RPMI7951 (cell line): ENCODE measurements around the gene OR10X1. TPM values are rescaled to one million over a fixed set of nuclear protein-coding genes. Genes with fewer than 3 reads are reported as not detected.

ENCODE experiments used
- DNase-seq: peaks from one replicate; pipeline ENCODE4 v3.0.0-alpha.2; 2012; ENCODE audit warnings: low read depth
- total RNA-seq: library from RNA; depleted of rRNA; stranded (reverse); fragments of >200 nt; shearing (Covaris generic); gene quantifications from 2 replicates; pipeline ENCODE4 v1.2.3, GENCODE V29; 2014; rRNA removed

The OR10X1 gene, protein sequence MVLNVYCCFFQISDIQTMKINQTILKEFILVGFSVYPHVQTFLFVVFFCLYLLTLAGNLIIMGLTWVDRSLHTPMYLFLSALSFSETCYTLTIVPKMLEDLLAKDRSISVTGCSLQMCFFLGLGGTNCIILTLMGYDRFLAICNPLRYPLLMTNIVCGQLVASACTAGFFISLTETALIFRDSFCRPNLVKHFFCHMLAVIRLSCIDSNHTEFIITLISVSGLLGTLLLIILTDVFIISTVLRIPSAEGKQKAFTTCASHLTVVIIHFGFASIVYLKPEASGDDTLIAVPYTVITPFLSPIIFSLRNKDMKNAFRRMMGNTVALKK
- total RNA-seq: not detected in 2 replicates

DNA sequence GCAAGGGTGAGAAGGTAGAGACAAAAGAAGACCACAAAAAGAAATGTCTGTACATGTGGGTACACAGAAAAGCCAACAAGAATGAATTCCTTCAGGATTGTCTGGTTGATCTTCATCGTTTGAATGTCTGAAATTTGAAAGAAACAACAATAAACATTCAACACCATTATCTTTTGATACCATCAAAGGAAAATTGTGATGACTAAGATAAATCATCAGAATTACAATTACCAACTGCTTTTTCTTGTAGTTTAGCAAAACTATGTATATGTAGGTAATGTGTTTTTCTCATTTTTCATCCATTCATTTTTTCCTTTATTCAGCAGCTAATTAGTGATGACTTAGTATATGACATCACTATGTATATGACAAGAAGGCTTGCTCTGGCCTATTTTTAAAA lies at the start of gene OR10X1:
Gene OR10X1 (minus strand): TSS at position 167 of the 400 bp plus-strand sequence. CDS start 0 bp downstream, at position 167.
- DNase-seq: no peak

DNA sequence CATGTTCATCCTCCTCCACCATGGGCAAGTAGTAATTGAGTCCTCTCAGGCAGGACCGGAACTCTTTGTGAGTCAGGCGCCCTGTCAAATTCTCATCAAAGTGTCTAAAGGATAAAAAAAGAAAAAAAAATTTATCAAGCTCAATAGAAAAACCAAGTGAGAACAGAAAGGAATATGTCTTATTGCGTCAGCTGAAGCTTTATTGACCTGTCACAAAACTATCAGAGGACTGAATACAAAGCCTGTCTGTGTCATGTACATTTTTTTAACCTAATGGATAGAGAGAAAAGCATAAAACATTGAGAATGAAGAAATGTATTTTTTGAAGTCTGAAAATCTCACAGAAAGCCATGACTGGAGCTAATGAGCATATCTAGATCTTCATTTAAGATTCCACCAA lies 34.1 kb upstream of the OR10X1 start:
- no peak for DNase-seq

DNA sequence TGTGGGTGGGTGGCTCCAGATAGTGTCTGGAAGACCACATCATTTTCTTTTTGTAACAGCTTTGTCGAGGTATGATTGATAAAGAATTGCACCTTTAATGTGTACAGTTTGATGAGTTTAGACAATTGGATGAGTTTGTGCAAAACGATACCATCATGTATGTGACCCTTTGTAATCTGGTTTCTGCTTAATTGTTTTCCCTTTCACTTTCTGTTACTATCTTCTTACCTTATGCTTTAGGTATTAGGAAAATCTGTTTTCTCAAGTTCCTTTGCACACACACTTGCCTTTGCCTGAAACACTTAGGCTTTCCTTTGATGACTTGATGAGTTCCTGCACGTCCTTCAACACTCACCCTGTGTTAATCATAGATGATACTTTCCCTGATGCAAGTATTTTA lies 32.2 kb upstream of the OR10X1 start:
- no peak for DNase-seq

DNA sequence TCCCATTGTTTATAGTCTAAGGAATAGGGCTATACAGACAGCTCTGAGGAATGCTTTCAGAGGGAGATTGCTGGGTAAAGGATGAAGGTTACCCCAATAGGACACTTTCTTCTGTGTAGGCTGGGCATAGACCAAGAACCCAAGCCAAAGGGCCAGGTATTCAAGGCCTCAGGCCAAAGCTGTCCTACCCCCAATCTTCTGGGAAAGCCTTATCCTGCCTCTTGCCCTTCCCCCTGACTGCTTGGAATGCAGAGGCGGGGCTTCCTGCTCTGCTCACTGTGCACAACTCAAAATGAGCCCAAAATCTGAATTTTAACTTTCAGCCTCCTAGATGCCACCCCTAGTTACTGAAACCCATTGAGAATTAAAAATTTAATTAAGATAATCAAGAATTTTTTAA lies 27.6 kb upstream of the OR10X1 start:
- no peak for DNase-seq

DNA sequence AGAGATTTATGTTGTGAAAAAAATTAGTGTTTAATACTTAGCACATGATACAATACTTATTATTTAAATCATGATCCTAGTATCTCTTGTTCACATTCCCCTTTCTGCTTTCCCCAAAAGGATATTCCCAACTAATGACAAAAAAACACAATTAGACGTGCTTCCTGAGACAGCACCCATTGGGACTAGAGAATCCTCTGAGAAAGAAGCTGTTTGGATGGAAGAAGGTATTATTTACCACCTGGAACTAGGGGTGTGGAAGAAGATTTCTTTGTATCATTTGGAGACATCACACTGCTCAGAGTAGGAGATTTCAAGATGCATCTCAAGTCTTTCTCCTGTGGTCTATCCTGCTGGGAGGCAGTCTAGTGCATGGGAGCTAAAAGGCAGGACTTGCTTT lies 25.3 kb upstream of the OR10X1 start, which contains the start of gene OR10Z1:
Gene OR10Z1 (plus strand): TSS at position 301 of the 400 bp plus-strand sequence. CDS start 1,171 bp downstream, outside the sequence.
- DNase-seq: no peak

DNA sequence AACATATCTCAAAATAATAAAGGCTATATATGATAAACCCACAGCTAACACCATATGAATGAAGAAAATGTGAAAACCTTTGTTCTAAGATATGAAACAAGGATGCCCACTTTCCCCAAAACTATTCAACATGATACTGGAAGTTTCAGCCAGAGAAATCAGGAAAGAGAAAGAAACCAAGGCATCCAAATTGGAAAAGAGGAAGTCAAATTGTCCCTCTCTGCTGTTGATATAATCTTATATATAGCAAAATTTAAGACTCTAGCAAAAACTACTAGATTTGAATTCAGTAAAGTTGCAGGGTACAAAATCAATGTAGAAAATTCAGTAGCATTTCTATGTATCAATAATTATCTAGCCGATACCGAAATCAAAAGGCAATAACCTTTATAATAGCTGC lies 21.0 kb upstream of the OR10X1 start:
- DNase-seq: no peak

DNA sequence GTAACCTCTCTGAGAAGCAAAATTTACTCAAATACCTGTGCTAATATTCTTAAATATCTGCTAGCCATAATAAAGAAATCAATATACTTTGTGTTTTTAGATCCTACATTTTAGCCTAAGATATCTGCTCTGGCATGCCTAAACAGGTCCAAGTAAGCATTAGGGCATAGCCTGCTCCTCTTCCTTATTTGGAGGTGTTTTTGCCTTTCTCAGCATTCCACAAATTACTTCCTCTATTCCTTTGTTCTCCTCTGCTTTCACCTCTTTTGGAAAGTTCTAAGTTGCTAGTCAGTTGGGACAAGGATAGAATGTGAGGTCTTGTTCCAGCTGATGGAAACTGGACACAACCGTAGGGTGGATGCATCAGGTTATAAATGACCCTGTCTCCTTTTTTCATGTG lies 7.2 kb upstream of the OR10X1 start:
- DNase-seq: no peak

DNA sequence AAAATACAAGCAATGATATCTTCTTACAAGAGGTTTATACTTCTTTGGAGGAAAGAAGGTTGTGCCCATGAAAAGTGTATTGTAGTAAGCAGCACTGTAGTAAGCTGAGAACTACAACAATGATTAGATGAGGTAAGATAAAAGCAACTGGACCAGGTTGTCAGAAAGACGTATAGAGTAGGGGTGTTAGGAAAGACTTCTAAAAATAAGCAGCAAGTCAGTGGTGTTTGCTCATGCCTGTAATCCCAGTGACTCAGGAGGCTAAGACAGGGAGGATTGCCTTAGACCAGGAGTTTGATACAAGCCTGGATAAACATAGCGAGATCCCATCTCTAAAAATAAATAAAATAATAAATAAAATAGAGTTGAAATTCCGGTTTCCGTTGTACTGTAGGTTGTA lies 4.3 kb upstream of the OR10X1 start:
- no peak for DNase-seq

DNA sequence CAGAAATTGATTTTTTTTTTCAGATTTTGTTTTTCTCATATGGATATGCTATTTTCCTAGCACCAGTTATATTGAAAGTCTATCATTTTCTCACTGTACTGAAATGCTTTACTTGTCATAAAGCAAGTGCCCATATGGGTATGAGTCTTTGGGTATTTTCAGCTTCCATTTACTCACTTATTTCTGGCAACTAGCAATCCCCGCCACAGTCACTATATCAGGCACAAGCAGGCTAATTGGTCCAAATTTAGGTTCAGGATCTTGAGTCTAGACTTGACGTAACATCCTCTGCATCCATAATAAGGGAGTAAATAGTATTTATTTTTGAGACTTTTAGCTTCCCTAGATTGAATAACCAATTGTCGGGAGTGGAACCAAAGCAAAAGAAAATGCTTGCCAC lies 2.1 kb downstream of the OR10X1 start:
- DNase-seq: no peak

DNA sequence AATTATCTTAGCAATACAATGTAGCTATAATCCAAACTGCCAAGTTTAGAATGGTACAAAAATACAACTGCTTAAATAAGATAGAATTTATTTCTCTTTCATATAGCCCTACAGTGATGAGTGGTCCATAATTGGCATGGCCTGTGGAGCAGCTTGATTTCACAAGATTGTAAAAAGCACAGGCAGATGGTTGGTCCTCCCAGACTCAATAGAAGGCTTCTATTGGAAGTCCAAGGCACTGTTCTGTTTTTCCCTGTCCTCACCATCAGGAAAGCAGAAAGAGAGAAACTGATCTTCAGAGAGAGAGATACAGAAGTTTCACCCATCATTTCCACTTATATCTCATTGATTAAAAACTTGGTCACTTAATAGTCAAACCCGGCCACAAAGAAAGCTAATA lies 7.5 kb downstream of the OR10X1 start:
- DNase-seq: no peak

DNA sequence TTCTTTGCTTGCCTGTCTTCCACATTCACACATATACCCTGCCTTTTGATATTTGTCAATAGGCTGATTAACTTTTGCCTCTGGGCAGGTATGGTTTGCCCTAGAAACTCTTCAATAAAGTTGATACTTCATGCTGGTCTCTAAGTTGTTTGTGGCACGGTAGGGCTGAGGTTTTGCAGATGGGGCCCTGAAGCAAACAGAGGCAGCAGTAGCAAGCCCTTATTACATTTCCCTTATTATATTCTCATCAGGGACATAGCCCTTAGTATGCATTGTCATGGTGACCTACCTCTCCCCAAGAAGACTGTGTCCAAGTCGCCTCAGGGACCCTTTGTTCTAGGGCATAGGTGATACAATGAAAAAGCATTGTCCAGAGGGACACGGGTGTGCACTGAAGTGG lies 9.2 kb downstream of the OR10X1 start, which contains the start of gene OR6P1:
Gene OR6P1 (minus strand): TSS at position 101 of the 400 bp plus-strand sequence. CDS start 6,976 bp downstream, outside the sequence.
- no peak for DNase-seq

DNA sequence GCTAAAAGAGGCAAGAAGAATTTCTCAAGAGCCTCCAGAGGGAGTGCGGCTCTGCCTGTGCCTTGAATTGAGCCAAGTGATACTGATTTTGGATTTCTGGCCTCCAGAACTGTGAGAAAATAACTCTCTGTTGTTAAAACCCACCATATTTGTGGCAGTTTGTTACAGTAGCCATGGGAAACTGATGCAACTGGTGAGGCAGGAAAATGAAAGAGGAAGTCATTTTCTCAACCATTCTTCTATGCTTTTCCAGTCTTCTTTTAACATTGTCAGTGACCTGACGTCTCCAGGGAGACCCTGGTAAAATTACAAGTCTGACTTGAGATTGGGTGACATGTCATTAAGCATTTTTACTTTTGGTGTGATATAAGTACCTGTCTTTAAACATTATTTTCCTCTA lies 15.1 kb downstream of the OR10X1 start:
- no peak for DNase-seq

DNA sequence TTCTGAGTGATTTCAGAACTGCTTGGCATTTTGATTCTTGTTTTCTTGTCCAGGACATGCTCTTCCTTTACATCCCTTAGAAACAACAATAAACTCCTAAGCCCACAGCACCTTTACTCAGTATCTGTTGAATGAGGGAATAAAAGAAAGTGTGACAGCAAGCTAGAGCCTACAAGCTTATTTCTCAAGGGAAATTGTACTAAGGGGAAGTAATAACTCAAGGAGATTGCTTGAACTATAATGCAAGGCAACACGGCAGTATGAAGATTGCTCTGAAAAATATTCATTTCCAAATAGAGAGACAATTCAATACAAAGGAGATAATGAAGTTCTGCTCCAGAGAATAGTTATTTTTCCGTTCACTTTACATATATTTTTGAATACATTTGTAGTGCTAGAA lies 15.8 kb downstream of the OR10X1 start:
- DNase-seq: no peak

DNA sequence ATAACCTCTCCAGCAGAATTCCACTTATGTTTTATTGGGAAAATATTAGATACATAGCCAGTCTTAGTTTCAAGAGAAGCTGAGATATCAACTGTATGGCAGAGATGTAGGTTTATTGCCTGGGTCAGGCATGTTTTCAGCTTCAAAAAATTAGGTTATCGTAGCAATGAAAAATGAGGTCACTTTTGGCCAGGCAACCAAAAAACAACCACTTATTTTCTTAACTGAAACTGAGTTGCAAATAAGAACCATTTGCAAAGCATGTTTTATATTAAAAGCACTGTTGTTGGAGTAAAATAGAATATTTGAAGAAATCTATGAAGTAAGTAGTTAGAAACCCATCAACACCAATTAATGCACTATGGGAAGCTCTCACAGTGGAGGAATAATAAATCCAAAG lies 20.0 kb downstream of the OR10X1 start:
- DNase-seq: no peak

DNA sequence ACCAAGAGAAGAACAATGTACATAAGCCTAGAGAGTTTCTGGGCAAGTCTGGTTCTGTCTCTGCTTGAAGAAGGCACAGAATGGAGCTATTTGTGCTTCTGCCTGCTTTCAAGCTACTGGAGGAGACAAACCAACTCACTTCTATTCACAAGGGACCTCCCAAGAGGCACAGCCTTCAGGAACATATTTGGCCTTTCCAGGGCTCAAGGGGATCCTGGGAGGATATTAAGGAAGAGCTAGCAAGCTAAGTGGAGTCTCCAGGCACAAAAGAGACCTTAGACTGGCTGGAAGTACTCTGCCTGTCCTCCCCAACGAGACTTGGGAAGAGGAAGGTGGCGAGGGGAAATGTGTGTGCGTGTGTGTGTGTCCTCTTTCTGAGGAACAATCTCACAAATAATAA lies 25.3 kb downstream of the OR10X1 start, which contains the start of gene OR6Y1:
Gene OR6Y1 (minus strand): TSS at position 54 of the 400 bp plus-strand sequence. CDS start 6,300 bp downstream, outside the sequence.
- DNase-seq: no peak

DNA sequence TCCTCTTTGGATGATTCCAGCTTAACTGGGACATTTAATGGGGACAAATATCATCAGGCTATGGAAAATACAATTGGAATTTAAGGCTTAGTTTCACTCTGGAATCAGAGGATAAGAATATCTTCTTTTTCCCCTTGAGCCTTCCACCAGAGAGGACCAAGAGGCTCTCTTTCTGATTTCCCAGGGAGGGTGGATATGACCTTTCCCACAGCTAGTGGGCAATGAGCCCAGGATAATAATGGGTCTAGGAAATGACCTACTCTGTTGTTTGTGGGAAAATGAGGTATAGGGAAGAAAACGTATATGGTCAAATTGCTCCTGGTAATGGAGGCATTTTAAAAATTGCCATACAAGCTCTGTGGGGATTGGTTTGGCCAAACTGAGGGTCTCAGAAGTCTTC lies 27.4 kb downstream of the OR10X1 start:
- DNase-seq: no peak

DNA sequence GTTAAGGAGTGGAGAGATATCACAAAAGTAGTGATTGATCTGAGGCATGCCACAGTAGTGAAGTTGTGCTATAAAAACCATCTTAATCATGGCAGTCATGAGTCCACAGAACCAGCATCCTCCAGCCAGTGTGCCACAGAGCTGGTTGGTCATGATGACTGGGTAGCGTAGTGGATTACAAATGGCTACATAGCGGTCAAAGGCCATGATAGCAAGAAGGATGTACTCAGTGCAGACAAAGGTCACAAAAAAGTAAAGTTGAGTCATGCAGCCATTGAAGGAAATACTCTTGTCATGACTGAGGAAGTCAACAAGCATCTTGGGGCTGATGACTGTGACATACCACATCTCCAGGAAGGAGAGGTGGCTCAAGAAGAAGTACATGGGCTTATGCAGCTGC lies 32.2 kb downstream of the OR10X1 start:
- DNase-seq: no peak

DNA sequence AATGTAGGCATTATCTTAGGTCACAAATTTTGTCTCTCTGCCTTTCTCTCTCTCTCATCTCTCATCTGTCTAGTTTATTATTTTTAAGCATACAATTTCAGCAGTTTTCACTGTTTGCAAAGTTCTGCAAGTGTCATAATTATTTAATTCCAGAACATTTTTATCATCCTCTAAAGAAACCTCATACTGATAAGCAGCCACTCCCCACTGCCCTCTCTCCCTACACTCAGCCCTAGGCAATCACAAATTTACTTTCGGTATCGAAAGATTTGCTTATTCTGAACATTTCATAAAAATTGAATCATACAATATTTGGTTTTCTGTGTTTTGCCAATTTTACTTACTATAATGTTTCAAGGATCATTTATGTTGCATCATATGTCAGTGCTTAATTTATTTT lies 42.1 kb downstream of the OR10X1 start:
- DNase-seq: no peak

DNA sequence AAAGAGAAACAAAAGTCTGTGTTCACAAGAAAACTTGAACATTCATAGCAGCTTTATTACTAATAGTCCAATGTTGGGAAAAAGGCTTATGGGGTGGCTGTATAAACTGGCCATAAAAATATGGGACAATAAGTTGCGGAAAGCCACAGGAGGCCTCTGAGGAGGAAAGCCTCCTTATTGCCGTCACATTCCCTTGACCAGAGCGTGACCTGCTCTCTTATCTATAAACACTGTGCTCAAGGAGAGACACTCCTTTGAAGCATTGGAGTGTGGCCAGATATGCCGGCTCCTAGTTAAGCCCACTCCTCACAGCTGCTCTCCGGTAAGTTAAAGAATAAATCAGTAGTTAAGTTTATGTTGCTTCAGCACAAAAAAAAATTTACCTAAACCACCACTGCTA lies 45.2 kb downstream of the OR10X1 start:
- DNase-seq: no peak
